Measurements from ENCODE around the gene RIN3.
A peak's percentile ranks its signal among the peaks of the same experiment; 100 is the strongest.

- no peak for TF ChIP-seq CTCF (IDR thresholded peaks at IDR 0.05)
- peak in 1 of 2 donors; percentile 38 for TF ChIP-seq POLR2A (IDR thresholded peaks at IDR 0.05)
Observed at GRCh38 chr14:92513204-92513965, at the start of gene RIN3.

Measured in Peyer's patch (tissue), 4 donors.